Thyroid gland (tissue), 4 donors: ENCODE data around the gene CSRP2. TPM values are rescaled to one million over a fixed set of nuclear protein-coding genes. Genes with fewer than 3 reads are reported as not detected.

Experiments used
- DNase-seq, 2 donors: peaks; one replicate each; pipeline ENCODE4 v3.0.0-alpha.2; 2019
- H3K27ac ChIP-seq, 3 donors: fragments of 200-600 bp; sonication (generic); 1 replicate in 2 of 3; 2 replicates in 1 of 3; pipeline ENCODE4 v1.5.1; 2016 to 2019; ENCODE audit warnings: mild to moderate bottlenecking in 1 of 3, moderate library complexity in 1 of 3
- H3K27me3 ChIP-seq: fragments of 200-600 bp; sonication (generic); one replicate; pipeline ENCODE4 v1.5.1; 2019
- H3K36me3 ChIP-seq, 2 donors: fragments of 200-600 bp; sonication (generic); one replicate each; pipeline ENCODE4 v1.5.1; 2016 to 2019
- H3K4me1 ChIP-seq, 2 donors: fragments of 200-600 bp; sonication (generic); one replicate each; pipeline ENCODE4 v1.5.1; 2017 to 2019
- H3K4me3 ChIP-seq, 3 donors: fragments of 200-600 bp; sonication (generic); replicated peaks in 1 of 3; 1 replicate in 2 of 3; 2 replicates in 1 of 3; pipeline ENCODE4 v1.5.1; 2016; ENCODE audit warnings: mild to moderate bottlenecking in 1 of 3
- H3K9me3 ChIP-seq: fragments of 200-600 bp; sonication (generic); one replicate; pipeline ENCODE4 v1.5.1; 2017
- CTCF ChIP-seq, 6 experiments: fragments of 200-600 bp in 3 of 6; fragments of 450-650 bp in 3 of 6; sonication (generic) in 3 of 6; IDR thresholded peaks; one replicate each; pipeline ENCODE4 v1.5.1; 2016 to 2019; ENCODE audit warnings: antibody characterized with exemption in 6 of 6, mild to moderate bottlenecking in 2 of 6, inconsistent platforms in 1 of 6, moderate library complexity in 1 of 6
- POLR2A ChIP-seq, 2 donors: fragments of 450-650 bp; IDR thresholded peaks; one replicate each; pipeline ENCODE4 v1.6.1; 2017; ENCODE audit warnings: antibody characterized with exemption in 2 of 2, mild to moderate bottlenecking in 2 of 2, moderate library complexity in 1 of 2
- WGBS, 2 donors: methylation state at CpG; one replicate each; pipeline ENCODE4 v1.1.5; 2017; 5-methylcytosine and 5-hydroxymethylcytosine counted together
- intact Hi-C: fragments of 100-400 bp; cut with DNase I; formaldehyde crosslinking; loops from one replicate; pipeline ENCODE4 v1.15.1; 2023
- total RNA-seq, 4 donors: library from RNA; depleted of rRNA; stranded (reverse); fragments of >200 nt; gene quantifications; one replicate each; pipeline ENCODE4 v1.2.3, GENCODE V29; 2016

The CSRP2 gene
- total RNA-seq, 4 donors from 2014 or later = 42.1 to 65.1 (median 49.4) TPM

GRCh38 chr12:76908303-76909017, 29.6 kb upstream of the CSRP2 start:
- no peak for TF ChIP-seq CTCF (IDR thresholded peaks at IDR 0.05)
- no peak for TF ChIP-seq POLR2A (IDR thresholded peaks at IDR 0.05)
- no peak overlapping the region for H3K27ac ChIP-seq
- no peak for DNase-seq
- H3K4me1 ChIP-seq = no peaks in the 10 kb centered on the region
- no peaks in the 10 kb centered on the region for H3K36me3 ChIP-seq
- WGBS, 2 donors = 66 to 68% methylated on average over 6 of the region's 6 CpGs
- intact Hi-C loops = no loop called here
- no peaks in the 10 kb centered on the region for H3K9me3 ChIP-seq
- H3K4me3 ChIP-seq = no peak overlapping the region
- no peaks in the 10 kb centered on the region for H3K27me3 ChIP-seq

GRCh38 chr12:76901628-76902380, 23.0 kb upstream of the CSRP2 start:
- H3K27ac ChIP-seq = no peak overlapping the region
- no peaks in the 10 kb centered on the region for H3K27me3 ChIP-seq
- TF ChIP-seq POLR2A (IDR thresholded peaks at IDR 0.05) (no peak), CTCF (IDR thresholded peaks at IDR 0.05) (no peak)
- H3K4me1 ChIP-seq = no peaks in the 10 kb centered on the region
- 70 to 75% methylated on average over 4 of the region's 4 CpGs for WGBS, 2 donors
- intact Hi-C loops = no loop called here
- no peaks in the 10 kb centered on the region for H3K36me3 ChIP-seq
- H3K4me3 ChIP-seq = no peak overlapping the region
- no peaks in the 10 kb centered on the region for H3K9me3 ChIP-seq
- DNase-seq = no peak

- no peak for DNase-seq
- no peaks in the 10 kb centered on the region for H3K27me3 ChIP-seq
- WGBS, 2 donors = 93% methylated on average over 2 of the region's 2 CpGs
- TF ChIP-seq CTCF (IDR thresholded peaks at IDR 0.05) = no peak
- no peak for TF ChIP-seq POLR2A (IDR thresholded peaks at IDR 0.05)
- no peaks in the 10 kb centered on the region for H3K4me1 ChIP-seq
- H3K4me3 ChIP-seq = no peak overlapping the region
- intact Hi-C loops = no loop called here
- no peaks in the 10 kb centered on the region for H3K36me3 ChIP-seq
- no peak overlapping the region for H3K27ac ChIP-seq
- no peaks in the 10 kb centered on the region for H3K9me3 ChIP-seq
These were observed 20.7 kb upstream of the CSRP2 start for GRCh38 chr12:76899522-76899921.

GRCh38 chr12:76898442-76898841, 19.6 kb upstream of the CSRP2 start:
- Histone ChIP-seq H3K4me3 (no peak overlapping the region), H3K4me1 (no peaks in the 10 kb centered on the region), H3K9me3 (no peaks in the 10 kb centered on the region), H3K27me3 (no peaks in the 10 kb centered on the region), H3K27ac (no peak overlapping the region), H3K36me3 (no peaks in the 10 kb centered on the region)
- no peak for DNase-seq
- 21 to 35% methylated on average over 1 of the region's 1 CpG for WGBS, 2 donors
- intact Hi-C loops = no loop called here
- no peak for TF ChIP-seq CTCF (IDR thresholded peaks at IDR 0.05)
- no peak for TF ChIP-seq POLR2A (IDR thresholded peaks at IDR 0.05)

GRCh38 chr12:76896274-76896673, 17.5 kb upstream of the CSRP2 start:
- no peak for DNase-seq
- no peaks in the 10 kb centered on the region for H3K27me3 ChIP-seq
- TF ChIP-seq CTCF (IDR thresholded peaks at IDR 0.05) (no peak), POLR2A (IDR thresholded peaks at IDR 0.05) (no peak)
- H3K9me3 ChIP-seq = no peaks in the 10 kb centered on the region
- whole genome bisulfite sequencing, 2 donors = 94 to 100% methylated on average over 1 of the region's 1 CpG
- no peaks in the 10 kb centered on the region for H3K36me3 ChIP-seq
- no peak overlapping the region for H3K27ac ChIP-seq
- intact Hi-C loops = no loop called here
- no peaks in the 10 kb centered on the region for H3K4me1 ChIP-seq
- no peak overlapping the region for H3K4me3 ChIP-seq
